ENCODE measurements around the gene ATP2B1.

- TF ChIP-seq CTCF (IDR thresholded peaks at IDR 0.05) (no peak), POLR2A (IDR thresholded peaks at IDR 0.05) (no peak)
Measured at GRCh38 chr12:89642959-89643358, 65.7 kb downstream of the ATP2B1 start.

Measured in uterus (tissue), 2 donors.